Left colon (tissue), 2 donors: ENCODE measurements around the gene TGFBR3L. TPM values are rescaled to one million over a fixed set of nuclear protein-coding genes. Genes with fewer than 3 reads are reported as not detected.
A peak's percentile ranks its signal among the peaks of the same experiment; 100 is the strongest.
"Not testable (repeated sequence)": the region's sequence is repeated elsewhere in the genome, so short reads cannot be mapped to it uniquely, and the experiment has no call there.

Experiments
- ATAC-seq: fragments of 200-7000 bp; cut with Tn5 transposase; one replicate; pipeline ENCODE4 v1.9.1; 2020; ENCODE audit warnings: mild to moderate bottlenecking, moderate library complexity
- DNase-seq, 2 donors: peaks; one replicate each; pipeline ENCODE4 v3.0.0-alpha.2; 2020
- intact Hi-C, 2 donors: fragments of 100-400 bp; cut with DNase I in 1 of 2; cut with micrococcal nuclease in 1 of 2; formaldehyde crosslinking; loops; one replicate each; pipeline versions ENCODE4 v1.11.2 to v1.14.0; 2022; cut with DNase I, micrococcal nuclease
- total RNA-seq, 2 donors: library from RNA; stranded (reverse); fragmentation: NEBNext Ultra II Directional; extraction: Animal tissue kit (Norgen Biotek cat#: 25700); gene quantifications; one replicate each; pipeline ENCODE4 v1.2.1, GENCODE V29; 2021
- donor health status: DM: no; HTN: no; CAD: no.
- donor health status: DM: yes; HTN: yes; CAD: no.

The TGFBR3L gene
- total RNA-seq, 2 donors from 2014 or later = 0.53 TPM; not detected in 1

DNA sequence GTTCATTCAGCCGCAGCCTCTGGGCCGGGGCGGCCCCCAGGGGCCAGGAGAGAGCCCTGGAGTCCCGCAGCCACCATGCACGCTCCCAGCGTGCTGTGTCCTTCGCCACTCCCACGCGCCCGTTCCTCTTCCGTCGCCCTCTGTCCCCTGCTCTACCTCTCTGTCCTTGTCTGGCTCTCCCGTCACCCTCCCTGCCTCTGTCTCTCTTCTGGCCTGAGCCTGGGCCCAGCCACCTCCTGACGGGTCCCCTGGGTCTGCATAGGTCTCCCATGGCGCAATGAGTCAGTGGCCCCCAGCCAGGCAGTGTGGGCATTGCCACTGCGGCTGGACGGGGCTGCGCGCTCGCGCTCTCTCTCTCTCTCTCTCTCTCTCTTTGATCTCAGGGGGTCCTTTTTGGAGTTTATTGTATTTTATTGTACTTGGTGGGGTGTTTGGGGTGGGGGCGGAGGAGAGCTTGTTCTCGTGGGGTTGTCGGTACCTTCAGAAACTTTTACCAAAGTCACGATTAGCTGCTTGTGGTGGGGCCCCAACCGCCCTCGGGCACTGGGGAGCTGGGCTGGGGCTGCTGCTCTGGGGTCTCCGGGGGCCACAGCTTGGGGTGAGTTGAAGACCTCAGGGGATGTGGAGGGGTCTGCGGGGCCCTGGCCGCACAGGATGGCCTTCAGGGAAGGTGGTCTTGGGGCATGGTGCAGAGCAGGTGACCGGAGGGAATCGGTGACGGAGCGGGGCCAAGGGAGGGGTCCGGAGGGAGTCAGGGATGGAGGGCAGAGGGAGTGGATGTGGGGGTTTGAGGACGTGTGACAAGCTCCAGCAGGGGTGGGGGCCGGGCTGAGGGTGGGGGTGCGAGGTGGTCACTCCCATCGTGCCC is 1.7 kb upstream of the TGFBR3L start:
- DNase-seq = peak in 1 of 2 donors; percentile 22
- intact Hi-C loops = no loop called here
- no peak for ATAC-seq

DNA sequence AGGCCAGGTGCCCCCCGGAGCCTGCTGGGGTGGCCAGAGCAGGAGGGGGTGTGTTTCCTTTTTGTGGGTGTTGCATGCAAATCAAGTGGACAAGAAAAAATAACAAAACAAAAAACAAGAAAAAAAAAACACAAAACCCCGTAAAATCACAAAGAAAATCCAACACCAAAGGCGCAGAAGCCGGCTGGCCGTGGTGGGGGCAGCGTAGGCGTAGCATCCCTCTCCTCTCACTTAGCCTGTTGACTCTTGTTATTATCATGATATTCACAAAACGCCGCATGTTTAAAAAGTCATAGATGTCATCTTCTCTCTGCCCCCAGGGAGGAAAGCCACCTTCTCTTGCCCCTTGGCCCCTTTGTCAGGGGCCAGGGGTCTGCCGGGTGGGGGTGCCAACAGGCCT is 978 bp upstream of the TGFBR3L start:
- intact Hi-C loops = no loop called here
- ATAC-seq (no peak), DNase-seq (no peak)

DNA sequence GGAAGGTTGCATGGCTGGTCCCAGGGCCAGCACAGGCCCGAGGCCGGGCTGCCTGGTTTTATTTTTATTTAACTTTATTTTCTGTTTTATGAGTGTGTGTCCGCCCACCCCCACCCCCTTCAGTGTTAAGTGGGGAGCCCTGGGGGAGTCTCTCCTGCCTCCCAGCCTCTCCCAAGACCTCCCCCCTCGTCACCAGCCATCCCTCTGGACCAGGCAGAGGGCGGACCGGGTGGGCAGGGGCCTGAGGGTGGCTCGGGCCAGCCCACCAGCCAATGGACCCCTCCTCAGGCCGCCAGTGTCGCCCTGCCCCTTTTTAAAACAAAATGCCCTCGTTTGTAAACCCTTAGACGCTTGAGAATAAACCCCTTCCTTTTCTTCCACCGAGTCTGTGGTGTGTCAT is 531 bp upstream of the TGFBR3L start:
- DNase-seq (peak in 1 of 2 donors; percentile 20), ATAC-seq (no peak)
- intact Hi-C loops = no loop called here

DNA sequence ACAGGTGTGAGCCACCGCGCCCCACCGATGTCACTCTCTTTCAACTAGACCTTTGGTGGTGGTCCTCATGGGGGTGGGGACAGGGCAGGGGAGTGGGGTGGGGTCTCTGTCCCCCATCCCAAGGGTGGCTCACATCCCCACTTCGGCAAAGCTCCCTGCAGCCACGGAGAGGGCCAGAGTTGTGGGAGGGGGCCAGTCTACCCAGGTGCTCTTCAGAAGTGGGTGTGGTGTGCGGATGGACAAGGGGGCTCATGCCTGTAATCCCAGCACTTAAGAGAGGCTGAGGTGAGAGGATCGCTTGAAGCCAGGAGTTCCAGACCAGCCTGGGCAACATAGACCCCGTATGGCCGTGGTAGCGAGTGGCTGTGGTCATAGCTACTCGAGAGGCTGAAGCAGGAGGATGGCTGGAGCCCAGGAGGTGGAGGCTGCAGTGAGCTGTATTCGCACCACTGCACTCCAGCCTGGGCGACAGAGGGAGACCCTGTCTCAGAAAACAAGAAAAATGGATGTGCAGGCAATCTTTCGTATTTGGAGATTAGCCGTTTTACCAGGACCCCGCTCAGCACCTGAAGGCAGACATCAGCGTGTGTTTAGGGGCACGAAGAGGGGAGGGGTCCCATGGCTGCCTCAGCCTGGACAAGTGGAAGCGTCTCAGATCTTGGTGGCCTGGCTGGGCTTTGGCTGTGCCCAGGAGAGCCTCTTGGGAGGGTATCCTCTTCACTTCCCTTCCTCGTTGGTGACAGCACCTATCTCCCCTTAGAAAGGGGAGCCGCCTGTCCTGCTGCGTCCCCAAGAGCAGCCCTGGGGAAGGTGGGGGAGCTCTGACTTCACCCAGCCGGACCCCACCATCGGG is 846 bp downstream of the TGFBR3L start:
- DNase-seq = peak in 1 of 2 donors; percentile 18
- ATAC-seq = no peak
- intact Hi-C loops = no loop called here

DNA sequence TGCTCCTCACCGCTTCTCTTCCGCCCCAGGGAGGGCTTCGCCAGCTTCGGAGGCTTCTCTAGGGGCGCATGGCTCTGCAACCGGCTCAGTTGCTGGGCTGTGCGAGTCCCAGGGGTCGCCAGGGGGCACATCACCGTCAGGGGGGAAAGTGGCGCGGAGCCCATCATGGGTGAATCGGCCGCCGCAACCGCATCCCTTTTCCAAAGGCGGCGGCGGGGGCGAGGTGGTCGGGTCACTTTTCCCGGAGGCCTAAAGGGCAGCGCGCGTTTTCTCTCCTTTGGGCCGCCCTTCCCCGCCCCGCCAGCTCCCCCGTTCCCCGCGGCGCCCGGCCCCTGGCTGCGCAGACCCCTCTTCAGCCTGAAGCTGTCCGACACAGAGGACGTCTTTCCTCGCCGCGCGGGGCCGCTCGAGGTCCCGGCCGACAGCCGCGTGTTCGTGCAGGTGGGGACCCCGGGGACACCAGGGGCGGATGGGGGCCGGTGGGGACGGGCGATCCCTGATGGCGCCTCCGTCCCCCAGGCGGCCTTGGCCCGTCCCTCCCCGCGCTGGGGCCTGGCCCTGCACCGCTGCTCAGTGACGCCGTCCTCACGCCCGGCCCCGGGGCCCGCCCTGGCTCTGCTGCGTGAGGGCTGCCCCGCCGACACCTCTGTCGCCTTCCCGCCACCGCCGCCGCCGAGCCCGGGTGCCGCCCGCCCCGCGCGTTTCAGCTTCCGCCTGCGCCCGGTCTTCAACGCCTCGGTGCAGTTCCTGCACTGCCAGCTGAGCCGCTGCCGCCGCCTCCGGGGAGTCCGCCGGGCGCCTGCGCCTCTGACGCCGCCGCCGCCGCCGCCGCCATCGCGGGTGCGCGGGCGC is 1.7 kb downstream of the TGFBR3L start:
- no peak for ATAC-seq
- DNase-seq = peak; percentile 34 to 55
- intact Hi-C loops = no loop called here

DNA sequence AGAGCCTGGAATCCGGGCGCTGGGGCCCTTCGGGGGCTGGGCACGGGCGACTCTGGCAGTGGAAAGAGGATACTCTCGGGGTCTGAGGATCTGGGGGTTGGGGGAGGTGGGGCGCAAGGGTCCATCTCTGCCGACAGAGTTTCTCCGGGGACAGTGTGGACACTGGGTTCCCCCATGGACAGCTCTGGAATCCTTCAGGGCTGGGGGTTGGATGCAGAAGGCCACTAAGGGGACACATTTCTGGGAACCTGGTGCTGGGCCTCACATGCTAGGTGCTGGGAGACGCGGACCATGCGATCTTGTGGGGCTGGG is 2.3 kb downstream of the TGFBR3L start:
- ATAC-seq (no peak), DNase-seq (peak in 1 of 2 donors; percentile 26)
- intact Hi-C loops = no loop called here

DNA sequence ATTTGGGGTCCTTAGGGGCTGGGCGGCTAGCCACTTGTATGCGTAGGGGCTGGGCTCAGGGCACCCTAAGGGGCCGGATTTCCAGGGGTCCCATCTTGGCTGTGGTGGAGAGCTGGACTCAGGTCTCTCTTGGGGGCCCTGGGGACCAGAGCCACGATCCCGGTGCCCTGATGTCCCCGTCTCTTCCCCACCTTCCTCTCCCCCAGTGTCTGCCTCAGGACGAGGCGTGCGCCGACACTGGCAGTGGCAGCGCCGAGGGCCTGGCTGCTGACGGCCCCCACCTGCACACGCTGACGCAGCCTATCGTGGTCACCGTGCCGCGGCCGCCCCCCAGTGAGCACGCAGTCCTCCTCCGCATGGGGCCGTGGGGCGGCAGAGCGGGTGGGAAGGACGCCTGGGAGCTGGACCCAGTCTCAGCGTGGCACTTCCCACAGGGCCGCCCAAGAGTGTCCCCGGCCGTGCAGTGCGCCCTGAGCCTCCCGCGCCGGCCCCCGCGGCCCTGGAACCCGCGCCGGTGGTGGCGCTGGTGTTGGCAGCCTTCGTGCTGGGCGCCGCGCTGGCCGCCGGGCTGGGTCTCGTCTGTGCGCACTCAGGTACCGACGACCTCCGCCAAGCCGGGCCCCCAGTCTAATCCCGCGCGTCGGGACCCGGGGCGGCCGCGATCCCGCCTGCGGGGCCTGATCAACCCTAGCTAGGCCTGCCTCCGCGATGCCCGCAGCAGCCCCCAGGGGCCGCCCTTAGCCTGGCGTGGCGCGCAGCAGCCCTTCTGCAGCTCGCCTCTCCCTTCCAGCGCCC is 2.8 kb downstream of the TGFBR3L start:
- intact Hi-C loops = no loop called here
- peak; percentile 14 for ATAC-seq
- DNase-seq = peak; percentile 50 to 72

DNA sequence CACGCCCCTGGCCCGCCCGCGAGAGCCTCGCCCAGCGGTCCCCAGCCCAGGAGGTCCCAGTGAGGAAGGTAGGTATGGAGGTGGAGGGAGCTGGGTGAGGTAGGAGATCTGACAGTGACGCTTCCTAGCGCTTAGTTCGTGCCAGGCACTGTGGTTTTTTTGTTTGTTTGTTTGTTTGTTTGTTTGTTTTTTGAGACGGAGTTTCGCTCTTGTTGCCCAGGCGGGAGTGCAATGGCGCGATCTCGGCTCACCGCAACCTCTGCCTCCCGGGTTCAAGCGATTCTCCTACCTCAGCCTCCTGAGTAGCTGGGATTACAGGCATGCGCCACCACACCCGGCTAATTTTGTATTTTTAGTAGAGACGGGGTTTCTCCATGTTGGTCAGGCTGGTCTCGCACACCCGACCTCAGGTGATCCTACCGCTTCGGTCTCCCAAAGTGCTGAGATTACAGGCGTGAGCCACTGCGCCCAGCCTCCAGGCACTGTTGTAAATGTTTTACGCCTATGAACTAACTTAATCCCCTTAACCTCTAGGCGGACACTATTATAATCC is 3.5 kb downstream of the TGFBR3L start:
- intact Hi-C loops, DNase-seq, ATAC-seq: not testable (repeated sequence)

DNA sequence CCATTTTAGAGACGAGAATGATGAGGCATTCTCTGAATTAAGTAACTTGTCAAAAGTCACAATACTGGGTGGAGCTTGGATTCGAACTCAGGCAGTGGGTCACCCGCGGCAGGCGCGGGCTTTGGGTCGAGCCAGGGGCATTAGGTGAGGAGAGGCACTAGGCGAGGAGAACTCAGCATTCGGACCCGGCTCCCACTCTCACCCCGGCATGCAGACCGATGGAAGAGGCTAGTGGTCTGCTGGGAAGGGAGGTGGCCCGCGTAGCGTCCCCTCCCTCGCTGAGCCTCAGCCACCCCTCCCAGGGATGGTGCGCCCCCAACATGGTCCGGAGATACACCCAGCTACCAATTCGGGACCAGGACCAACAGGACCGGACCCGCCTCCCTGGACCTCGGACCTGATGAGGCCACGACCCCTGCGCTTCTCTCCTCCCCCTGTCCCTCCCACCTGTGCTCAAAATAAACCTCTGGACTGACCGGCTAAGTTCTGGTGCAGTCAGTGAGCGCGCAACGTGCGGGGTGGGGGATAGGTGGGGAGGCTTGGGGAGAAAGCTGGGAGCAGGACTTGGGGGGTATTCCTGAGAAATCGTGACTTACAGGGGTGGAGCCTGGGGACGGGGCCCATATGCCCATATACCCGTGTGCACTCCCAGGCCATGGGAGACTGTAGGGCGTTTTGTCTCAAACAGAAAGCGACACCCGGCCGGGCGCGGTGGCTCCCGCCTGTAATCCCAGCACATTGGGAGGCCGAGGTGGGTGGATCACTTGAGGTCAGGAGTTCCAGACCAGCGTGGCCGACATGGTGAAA is 4.2 kb downstream of the TGFBR3L start:
- no peak for ATAC-seq
- DNase-seq = peak in 1 of 2 donors; percentile 45
- intact Hi-C loops = no loop called here

DNA sequence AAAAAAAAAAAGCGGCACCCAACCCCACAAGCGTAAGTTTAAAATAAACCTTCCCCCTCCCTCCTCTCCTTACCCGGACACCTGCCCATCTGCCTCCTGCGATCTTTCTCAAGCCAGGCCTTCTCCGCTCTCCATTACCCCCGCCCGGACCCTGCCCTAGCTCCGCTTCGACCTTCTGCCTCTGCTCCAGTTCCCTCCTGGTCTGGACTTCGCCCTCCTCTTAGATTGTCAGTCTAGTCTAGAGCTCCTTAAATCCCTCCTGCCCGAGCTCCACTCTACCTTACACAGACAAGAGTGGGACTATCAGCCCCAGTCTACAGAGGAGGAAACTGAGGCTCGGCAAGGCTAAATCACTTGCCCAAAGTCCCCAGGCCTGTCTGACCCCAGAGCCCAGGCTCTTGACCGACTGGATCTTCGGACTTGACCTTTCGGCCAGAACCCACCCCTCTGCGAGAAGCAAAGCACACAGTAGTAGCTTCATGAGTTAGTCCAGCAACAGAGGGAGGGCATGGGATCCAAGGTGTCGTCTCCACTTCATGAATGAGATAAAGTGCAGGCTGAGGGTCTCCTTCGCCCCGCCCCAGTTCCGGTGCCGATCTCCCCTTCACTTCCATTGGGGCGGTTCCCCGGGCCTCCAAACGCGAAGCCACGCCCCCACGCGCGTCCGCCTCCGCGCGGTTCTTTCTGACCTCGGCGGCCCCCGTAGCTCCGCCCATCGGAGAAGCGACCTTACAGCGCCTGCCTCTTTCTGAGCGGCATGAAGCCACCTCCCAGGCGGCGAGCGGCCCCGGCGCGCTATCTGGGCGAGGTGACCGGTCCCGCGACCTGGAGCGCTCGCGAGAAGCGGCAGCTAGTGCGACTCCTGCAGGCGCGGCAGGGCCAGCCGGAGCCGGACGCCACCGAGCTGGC is 5.2 kb downstream of the TGFBR3L start, which contains the start of gene SNAPC2:
TSS of gene SNAPC2 (plus strand) at position 729 of the 909 bp plus-strand sequence. CDS start at position 758, 29 bp downstream.
- intact Hi-C loops = no loop called here
- ATAC-seq (peak; percentile 62), DNase-seq (peak; percentile 97 to 99)

DNA sequence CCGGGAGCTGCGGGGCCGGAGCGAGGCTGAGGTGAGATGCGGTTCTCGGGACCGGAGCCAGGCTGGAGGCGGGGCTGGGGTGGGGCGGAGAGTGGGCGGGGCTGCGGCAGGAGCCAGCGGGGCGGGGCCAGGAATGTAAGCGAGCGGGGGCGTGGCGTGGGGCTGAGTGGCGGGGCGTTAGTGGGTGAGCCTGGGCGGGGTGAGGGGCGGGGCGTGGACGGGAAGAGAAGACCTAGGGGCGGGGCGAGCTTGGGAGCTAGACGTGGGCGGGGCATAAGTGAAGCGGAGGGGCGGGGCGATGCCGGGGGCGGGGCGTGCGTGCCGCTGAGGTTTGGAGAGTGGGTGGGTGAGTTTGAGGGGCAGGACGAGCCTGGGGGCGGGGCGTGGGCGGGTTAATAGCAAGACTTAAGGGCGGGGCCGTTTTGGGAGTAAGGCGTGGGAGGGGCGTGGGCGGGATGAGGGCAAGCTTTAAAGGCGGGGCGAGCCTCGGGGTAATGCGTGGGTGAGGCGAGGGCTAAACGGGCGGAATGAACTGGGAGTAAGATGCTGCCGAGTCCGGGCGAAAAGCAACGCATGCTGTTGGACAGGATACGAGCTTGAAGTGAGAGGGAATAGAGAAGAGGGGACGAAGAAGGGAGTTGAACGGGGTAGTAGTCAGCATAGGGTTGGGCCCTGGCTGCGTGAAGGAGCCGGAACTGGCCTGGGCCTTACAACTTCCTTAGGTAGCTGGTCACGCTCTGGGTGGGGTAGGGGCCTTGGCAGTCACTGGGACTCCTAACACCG is 6.1 kb downstream of the TGFBR3L start:
- DNase-seq = peak; percentile 99 to 100
- intact Hi-C loops = no loop called here
- ATAC-seq = peak; percentile 73

DNA sequence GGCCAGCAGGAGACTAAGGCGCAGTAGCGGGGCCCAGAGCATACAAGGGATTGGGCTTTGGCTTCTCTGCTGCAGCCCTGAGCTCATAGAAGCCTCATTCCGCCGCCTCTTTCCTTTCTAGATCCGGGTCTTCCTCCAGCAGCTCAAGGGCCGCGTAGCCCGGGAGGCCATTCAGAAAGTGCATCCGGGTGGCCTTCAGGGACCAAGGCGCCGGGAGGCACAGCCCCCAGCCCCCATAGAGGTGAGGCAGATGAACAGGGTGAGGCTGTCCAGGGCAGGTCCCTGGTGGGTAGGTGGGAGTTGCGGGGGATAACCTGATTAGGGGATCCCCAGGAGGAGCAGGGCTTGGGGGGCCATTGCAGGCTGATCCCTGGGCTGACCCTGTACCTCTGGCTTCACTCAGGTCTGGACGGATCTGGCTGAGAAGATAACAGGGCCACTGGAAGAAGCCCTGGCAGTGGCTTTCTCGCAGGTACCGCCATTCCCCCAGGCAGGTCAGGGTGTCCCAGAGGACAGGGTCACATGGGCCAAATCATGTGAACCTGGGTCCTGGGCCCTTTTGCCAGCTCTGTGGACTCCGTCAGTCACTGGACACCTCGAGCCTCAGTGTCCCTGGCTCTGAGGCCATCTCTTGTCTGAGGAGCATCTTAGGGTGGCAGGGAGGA is 6.8 kb downstream of the TGFBR3L start:
- DNase-seq (peak in 1 of 2 donors; percentile 38), ATAC-seq (no peak)
- intact Hi-C loops = no loop called here

DNA sequence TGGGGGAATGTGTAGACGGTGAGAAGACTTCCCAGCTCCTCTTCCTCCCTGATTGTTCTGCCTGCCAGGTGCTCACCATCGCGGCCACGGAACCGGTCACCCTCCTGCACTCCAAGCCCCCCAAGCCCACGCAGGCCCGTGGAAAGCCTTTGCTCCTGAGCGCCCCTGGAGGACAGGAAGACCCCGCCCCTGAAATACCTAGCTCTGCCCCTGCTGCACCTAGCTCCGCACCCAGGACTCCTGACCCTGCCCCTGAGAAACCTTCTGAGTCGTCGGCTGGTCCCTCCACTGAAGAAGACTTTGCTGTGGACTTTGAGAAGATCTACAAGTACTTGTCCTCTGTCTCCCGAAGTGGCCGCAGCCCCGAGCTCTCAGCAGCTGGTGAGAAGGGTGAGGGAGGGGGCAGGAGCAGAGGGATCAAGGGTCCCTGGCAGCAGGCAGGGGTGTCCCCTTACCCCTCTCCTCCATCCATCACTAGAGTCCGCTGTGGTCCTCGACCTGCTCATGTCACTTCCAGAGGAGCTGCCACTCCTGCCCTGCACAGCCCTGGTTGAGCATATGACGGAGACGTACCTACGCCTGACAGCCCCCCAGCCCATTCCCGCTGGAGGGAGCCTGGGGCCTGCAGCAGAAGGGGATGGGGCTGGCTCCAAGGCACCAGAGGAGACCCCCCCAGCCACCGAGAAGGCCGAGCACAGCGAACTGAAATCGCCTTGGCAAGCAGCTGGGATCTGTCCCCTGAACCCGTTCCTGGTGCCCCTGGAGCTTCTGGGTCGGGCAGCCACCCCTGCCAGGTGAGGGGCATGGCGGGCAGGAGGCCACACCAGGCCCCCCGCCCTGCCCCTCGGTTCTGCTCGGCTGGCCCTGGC is 7.6 kb downstream of the TGFBR3L start:
- intact Hi-C loops = no loop called here
- DNase-seq (peak in 1 of 2 donors; percentile 41), ATAC-seq (no peak)

DNA sequence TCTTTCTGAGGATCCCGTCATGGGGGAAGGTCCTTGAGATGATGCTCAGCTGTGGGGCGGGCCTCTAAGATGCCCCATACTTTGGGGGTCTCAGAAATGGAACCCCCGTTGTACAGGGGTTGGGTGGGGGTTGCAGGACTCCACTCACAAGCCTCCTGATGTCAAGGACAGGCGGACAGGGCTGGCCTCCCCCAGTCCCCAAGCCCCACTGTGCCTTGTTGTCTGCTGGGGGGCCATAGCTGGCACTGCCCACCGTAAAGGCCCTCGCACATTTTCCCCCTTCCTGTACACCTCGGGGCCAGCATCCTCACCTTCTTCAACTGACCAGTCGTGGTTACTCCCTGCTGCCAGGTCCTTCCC is 8.2 kb downstream of the TGFBR3L start:
- no peak for ATAC-seq
- intact Hi-C loops = no loop called here
- DNase-seq = no peak
